Common myeloid progenitor, CD34-positive (primary cell): ENCODE results near the gene LAPTM5.
"Not testable (repeated sequence)": the region's sequence is repeated elsewhere in the genome, so short reads cannot be mapped to it uniquely, and the experiment has no call there.

Experiments
- CTCF ChIA-PET: fragments of 350-600 bp; sonication (Branson Sonifier 250); formaldehyde crosslinking; loops from one replicate; lab custom pipeline; 2021; ENCODE audit warnings: antibody characterized with exemption; lab: Charles Lee
- POLR2A ChIA-PET: fragments of 350-600 bp; sonication (Branson Sonifier 250); formaldehyde crosslinking; loops from one replicate; lab custom pipeline; 2021; ENCODE audit warnings: antibody characterized with exemption; lab: Charles Lee
- DNase-seq, 3 donors: peaks; one replicate each; pipeline versions ENCODE4 v3.0.0 to v3.0.0-alpha.2; 2013
- H3K27ac ChIP-seq, 2 experiments: 1 replicate in 1 of 2; 2 replicates in 1 of 2; pipeline ENCODE4 v1.7.0; 2013; ENCODE audit warnings: inconsistent platforms in 2 of 2, low read length in 2 of 2, mild to moderate bottlenecking in 2 of 2, low read depth in 1 of 2, moderate library complexity in 1 of 2; ENCODE audit not compliant: severe bottlenecking in 2 of 2, insufficient read depth in 1 of 2, poor library complexity in 1 of 2
- H3K27me3 ChIP-seq, 5 experiments: replicated peaks in 2 of 5; 1 replicate in 3 of 5; 2 replicates in 2 of 5; pipeline versions ENCODE4 v1.6.1 to v1.7.0; 2013; ENCODE audit warnings: low read length in 4 of 5, mild to moderate bottlenecking in 2 of 5, moderate library complexity in 2 of 5, inconsistent platforms in 1 of 5; ENCODE audit not compliant: insufficient read depth in 5 of 5, control insufficient read depth in 4 of 5
- H3K36me3 ChIP-seq, 4 experiments: 1 replicate in 2 of 4; 2 replicates in 2 of 4; pipeline versions ENCODE4 v1.6.1 to v1.7.0; 2013; ENCODE audit warnings: low read length in 3 of 4, control low read depth in 1 of 4, mild to moderate bottlenecking in 1 of 4; ENCODE audit not compliant: control insufficient read depth in 4 of 4, insufficient read depth in 4 of 4
- H3K4me1 ChIP-seq, 4 experiments: 1 replicate in 3 of 4; 2 replicates in 1 of 4; pipeline versions ENCODE4 v1.6.1 to v1.7.1; 2013; ENCODE audit warnings: low read length in 3 of 4, mild to moderate bottlenecking in 3 of 4, control low read depth in 1 of 4, inconsistent platforms in 1 of 4, moderate library complexity in 1 of 4; ENCODE audit not compliant: control insufficient read depth in 4 of 4, insufficient read depth in 4 of 4; ENCODE audit errors: control extremely low read depth in 1 of 4
- H3K4me3 ChIP-seq, 7 experiments: 1 replicate in 4 of 7; 2 replicates in 3 of 7; pipeline versions ENCODE4 v1.5.1 to v1.7.0; 2013; ENCODE audit warnings: mild to moderate bottlenecking in 7 of 7, low read length in 6 of 7, moderate library complexity in 6 of 7, inconsistent platforms in 2 of 7, low read depth in 2 of 7, control low read depth in 1 of 7; ENCODE audit not compliant: insufficient read depth in 4 of 7, control insufficient read depth in 1 of 7; ENCODE audit errors: extremely low read depth in 1 of 7
- H3K9me3 ChIP-seq, 5 experiments: 1 replicate in 4 of 5; 2 replicates in 1 of 5; pipeline versions ENCODE4 v1.6.1 to v1.7.1; 2013; ENCODE audit warnings: low read length in 4 of 5, mild to moderate bottlenecking in 2 of 5, inconsistent platforms in 1 of 5, low read depth in 1 of 5, moderate library complexity in 1 of 5; ENCODE audit not compliant: control insufficient read depth in 4 of 5, insufficient read depth in 2 of 5; ENCODE audit errors: control extremely low read depth in 1 of 5
- WGBS: methylation state at CpG from one replicate; pipeline ENCODE4 v1.1.5; 2013; ENCODE audit not compliant: insufficient coverage; 5-methylcytosine and 5-hydroxymethylcytosine counted together

The LAPTM5 gene

GRCh38 chr1:30791868-30792267 is 34.3 kb upstream of the LAPTM5 start:
- no peak overlapping the region for H3K4me3 ChIP-seq
- ChIA-PET POLR2A (no interaction called here), CTCF (interaction anchor here (0.6 to 14.0 kb wide), 4 partner anchors 9 to 120 kb away, joined by 3 to 252 read pairs (median 6); partner anchors contain the start of gene SDC3)
- WGBS, result 100% methylated on average over 2 of the region's 5 CpGs
- DNase-seq, result no peak
- no peaks in the 10 kb centered on the region for H3K36me3 ChIP-seq
- no peaks in the 10 kb centered on the region for H3K9me3 ChIP-seq
- no peak overlapping the region for H3K27ac ChIP-seq
- H3K27me3 ChIP-seq, result peaks cover 0 to 24% (median 15%) of the 10 kb centered on the region in 5 experiments
- H3K4me1 ChIP-seq, result peaks cover 0 to 10% (median 8%) of the 10 kb centered on the region in 4 experiments

- peaks cover 0 to 10% (median 8%) of the 10 kb centered on the region in 4 experiments for H3K4me1 ChIP-seq
- H3K27me3 ChIP-seq, result peaks cover 0 to 24% (median 16%) of the 10 kb centered on the region in 5 experiments
- ChIA-PET POLR2A (interaction anchor here (0.7 to 1.2 kb wide), 2 partner anchors 13 to 128 kb away, joined by 3 to 5 read pairs; no protein-coding TSS in a partner anchor), CTCF (interaction anchor here (0.6 to 14.0 kb wide), 10 partner anchors 9 to 609 kb away, joined by 3 to 252 read pairs (median 6); partner anchors contain the start of gene SDC3)
- WGBS, result 18% methylated on average over 5 of the region's 5 CpGs
- no peaks in the 10 kb centered on the region for H3K36me3 ChIP-seq
- H3K9me3 ChIP-seq, result no peaks in the 10 kb centered on the region
- no peak overlapping the region for H3K4me3 ChIP-seq
- DNase-seq, result peak in 2 of 3 donors; percentile 80 to 84
- no peak overlapping the region for H3K27ac ChIP-seq
Observed at GRCh38 chr1:30790850-30791778, 33.5 kb upstream of the LAPTM5 start.

- POLR2A ChIA-PET, result interaction anchor here (1.2 kb wide), 1 partner anchor 12 kb away, joined by 5 read pairs; no protein-coding TSS in a partner anchor
- no CpG with 5 or more reads among the region's 5 CpGs for WGBS
Observed at GRCh38 chr1:30790256-30790525, 32.6 kb upstream of the LAPTM5 start.

GRCh38 chr1:30789388-30790255 is 32.0 kb upstream of the LAPTM5 start:
- peaks cover 0 to 10% (median 8%) of the 10 kb centered on the region in 4 experiments for H3K4me1 ChIP-seq
- no peaks in the 10 kb centered on the region for H3K36me3 ChIP-seq
- DNase-seq, result no peak
- 92% methylated on average over 5 of the region's 12 CpGs for WGBS
- H3K9me3 ChIP-seq, result no peaks in the 10 kb centered on the region
- CTCF ChIA-PET, result interaction anchor here (0.9 to 16.4 kb wide), 6 partner anchors 11 to 130 kb away, joined by 3 to 356 read pairs (median 6); partner anchors contain the start of gene MATN1
- no peak overlapping the region for H3K4me3 ChIP-seq
- peaks cover 0 to 24% (median 16%) of the 10 kb centered on the region in 5 experiments for H3K27me3 ChIP-seq
- H3K27ac ChIP-seq, result no peak overlapping the region
- POLR2A ChIA-PET, result no interaction called here

More at GRCh38 chr1:30790256-30790525, 32.6 kb upstream of the LAPTM5 start:
- CTCF ChIA-PET, result interaction anchor here (0.8 to 2.2 kb wide), 7 partner anchors 8 to 142 kb away, joined by 3 to 8 read pairs (median 5); no protein-coding TSS in a partner anchor
- not testable (repeated sequence) for H3K27ac ChIP-seq, H3K36me3 ChIP-seq, H3K9me3 ChIP-seq, DNase-seq, H3K4me3 ChIP-seq
- H3K4me1 ChIP-seq, result peaks cover 0 to 10% (median 8%) of the 10 kb centered on the region in 4 experiments
- H3K27me3 ChIP-seq, result peaks cover 0 to 24% (median 16%) of the 10 kb centered on the region in 5 experiments

GRCh38 chr1:30788580-30789387 is 31.2 kb upstream of the LAPTM5 start:
- no peak overlapping the region for H3K27ac ChIP-seq
- POLR2A ChIA-PET, result no interaction called here
- no peaks in the 10 kb centered on the region for H3K36me3 ChIP-seq

GRCh38 chr1:30787856-30788495 is 30.4 kb upstream of the LAPTM5 start:
- no peak for DNase-seq
- Histone ChIP-seq H3K36me3 (no peaks in the 10 kb centered on the region), H3K27me3 (peaks cover 0 to 20% (median 10%) of the 10 kb centered on the region in 5 experiments), H3K4me1 (peaks cover 0 to 22% (median 9%) of the 10 kb centered on the region in 4 experiments), H3K27ac (no peak overlapping the region), H3K4me3 (no peak overlapping the region), H3K9me3 (no peaks in the 10 kb centered on the region)
- CTCF ChIA-PET, result interaction anchor here (0.9 to 16.4 kb wide), 4 partner anchors 13 to 141 kb away, joined by 4 to 356 read pairs (median 15); partner anchors contain the start of gene MATN1
- WGBS, result 98% methylated on average over 19 of the region's 21 CpGs
- POLR2A ChIA-PET, result no interaction called here

More at GRCh38 chr1:30788580-30789387, 31.2 kb upstream of the LAPTM5 start:
- Histone ChIP-seq H3K4me1 (peaks cover 0 to 13% (median 8%) of the 10 kb centered on the region in 4 experiments), H3K27me3 (peaks cover 0 to 27% (median 11%) of the 10 kb centered on the region in 5 experiments), H3K4me3 (no peak overlapping the region), H3K9me3 (no peaks in the 10 kb centered on the region)
- CTCF ChIA-PET, result interaction anchor here (0.9 to 16.4 kb wide), 5 partner anchors 12 to 122 kb away, joined by 3 to 356 read pairs (median 5); partner anchors contain the start of gene MATN1
- DNase-seq, result no peak
- 95% methylated on average over 8 of the region's 9 CpGs for WGBS
